HEK293T (cell line): Measurements from ENCODE around the gene DOK3.

Experiments used
- BHLHE40 ChIP-seq: fragments of 450-650 bp; IDR thresholded peaks from 2 replicates; pipeline ENCODE4 v1.6.1; 2016; ENCODE audit warnings: mild to moderate bottlenecking, moderate library complexity, borderline replicate concordance
- FOXA1 ChIP-seq: fragments of 450-650 bp; IDR thresholded peaks from 2 replicates; pipeline ENCODE4 v1.6.1; 2016; ENCODE audit warnings: mild to moderate bottlenecking
- FOXK2 ChIP-seq: fragments of 450-650 bp; IDR thresholded peaks from 2 replicates; pipeline ENCODE4 v1.6.1; 2016; ENCODE audit warnings: mild to moderate bottlenecking
- L3MBTL2 ChIP-seq: fragments of 450-650 bp; conservative IDR thresholded peaks from 2 replicates; pipeline ENCODE4 v1.6.1; 2016; ENCODE audit warnings: mild to moderate bottlenecking
- PKNOX1 ChIP-seq: fragments of 450-650 bp; IDR thresholded peaks from 2 replicates; pipeline ENCODE4 v1.6.1; 2016

- TF ChIP-seq FOXK2: no peak
- TF ChIP-seq BHLHE40: no peak
- TF ChIP-seq L3MBTL2: no peak
- TF ChIP-seq FOXA1: no peak
- TF ChIP-seq PKNOX1: no peak
These were observed 36.1 kb downstream of the DOK3 start, which contains the start of gene DBN1 for GRCh38 chr5:177473443-177474001.
